ENCODE data around the gene EWSR1. TPM values are rescaled to one million over a fixed set of nuclear protein-coding genes. Genes with fewer than 3 reads are reported as not detected.
A peak's percentile ranks its signal among the peaks of the same experiment; 100 is the strongest.

Gene EWSR1
- total RNA-seq, 1 experiment from 2014 or later = 462 TPM

DNA sequence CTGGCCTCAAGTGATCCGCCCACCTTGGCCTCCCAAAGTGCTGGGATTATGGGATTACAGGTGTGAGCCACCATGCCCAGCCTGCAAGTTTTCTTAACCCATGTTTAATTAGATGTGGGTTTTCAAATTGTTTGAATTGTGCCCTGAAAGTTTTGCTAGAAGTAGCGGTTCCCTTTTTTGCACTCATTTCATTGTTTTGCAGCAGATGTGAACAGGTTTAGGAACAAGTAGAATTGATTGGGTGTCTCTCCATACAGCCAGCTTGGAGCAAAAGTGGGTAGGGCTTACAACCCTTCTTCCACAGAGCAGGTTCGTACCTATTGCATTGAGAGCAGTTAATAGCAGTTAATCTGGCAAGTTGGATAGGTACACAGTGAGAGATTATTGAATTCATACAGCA lies 16.1 kb downstream of the EWSR1 start:
- Histone ChIP-seq H3K18ac (ENCODE audit: insufficient read length, low read depth, low read length) (no peak overlapping the region), H3K9ac (ENCODE audit: extremely low read depth, insufficient read length, low read length) (no peak overlapping the region), H4K91ac (ENCODE audit: insufficient read length, low read depth, low read length) (no peak overlapping the region), H2BK120ac (ENCODE audit: low read depth, low read length, poor library complexity, severe bottlenecking) (no peak overlapping the region), H4K8ac (replicated peaks; ENCODE audit: insufficient read length, low read depth, low read length) (no peak overlapping the region), H3K4ac (ENCODE audit: low read depth, low read length) (no peak overlapping the region), H2BK5ac (ENCODE audit: insufficient read length, low read length) (no peak overlapping the region), H4K5ac (ENCODE audit: insufficient read length, low read depth, low read length) (no peak overlapping the region), H3K27ac (ENCODE audit: insufficient read length, low read depth, low read length) (no peak overlapping the region), H3K23ac (ENCODE audit: insufficient read length, low read depth, low read length) (no peak overlapping the region), H2AK5ac (ENCODE audit: insufficient read length, low read length) (no peak overlapping the region), H3K79me2 (ENCODE audit: insufficient read depth, low read length) (peaks cover 1% of the 10 kb centered on the region; the same call in 1 of the 2 replicates), H3K79me1 (ENCODE audit: insufficient read depth, low read depth, low read length, poor library complexity, severe bottlenecking) (peaks cover 4% of the 10 kb centered on the region), H3K27me3 (ENCODE audit: insufficient read depth, low read length) (no peaks in the 10 kb centered on the region), H3K14ac (ENCODE audit: insufficient read depth, low read length) (no peak overlapping the region), H3K9me3 (ENCODE audit: control insufficient read depth, low read depth, low read length) (no peaks in the 10 kb centered on the region), H2BK12ac (ENCODE audit: insufficient read length, low read depth, low read length) (no peak overlapping the region), H3T11ph (ENCODE audit: low read length) (no peak overlapping the region), H3K4me1 (ENCODE audit: insufficient read depth, low read length) (no peaks in the 10 kb centered on the region), H3K56ac (ENCODE audit: insufficient read length, low read depth, low read length) (no peak overlapping the region), H2AFZ (ENCODE audit: low read length) (no peak overlapping the region), H2BK20ac (ENCODE audit: low read depth, low read length, poor library complexity, severe bottlenecking) (no peak overlapping the region), H3K23me2 (ENCODE audit: insufficient read length, low read depth, low read length, poor library complexity, severe bottlenecking) (no peaks in the 10 kb centered on the region), H3K4me2 (ENCODE audit: insufficient read depth, insufficient read length, low read length) (no peak overlapping the region), H4K20me1 (ENCODE audit: control insufficient read depth, insufficient read depth, insufficient read length) (no peaks in the 10 kb centered on the region), H2BK15ac (ENCODE audit: low read depth, low read length) (no peak overlapping the region)
- no peaks in the 10 kb centered on the region for H3K27me3 Mint-ChIP-seq (ENCODE audit: low read depth)
- H3K9me3 Mint-ChIP-seq = no peaks in the 10 kb centered on the region
- H3K27ac Mint-ChIP-seq = peak overlapping the region in 2 of 3 experiments; percentile 4 to 76; a peak in 2 of 7 replicates
- H3K4me1 Mint-ChIP-seq = no peaks in the 10 kb centered on the region
- H3K4me3 Mint-ChIP-seq = no peak overlapping the region
- peaks cover 67 to 100% (median 99%) of the 10 kb centered on the region in 3 experiments for H3K36me3 Mint-ChIP-seq (ENCODE audit: insufficient read depth in 1 of 3, low read depth in 3 of 3)
- WGBS (ENCODE audit: extremely low coverage, insufficient read length, low lambda C conversion rate) = no CpG with 5 or more reads among the region's 3 CpGs
- DNase-seq = no peak
- TF ChIP-seq CTCF (conservative IDR thresholded peaks at IDR 0.05) = no peak
